CD4-positive, alpha-beta T cell (primary cell): Measurements from ENCODE around the gene RTL5. TPM values are rescaled to one million over a fixed set of nuclear protein-coding genes. Genes with fewer than 3 reads are reported as not detected.
A peak's percentile ranks its signal among the peaks of the same experiment; 100 is the strongest.

Experiments used
- ATAC-seq: fragments of 200-7000 bp; cut with Tn5 transposase; one replicate; pipeline ENCODE4 v1.10.0; 2022; ENCODE audit warnings: mild to moderate bottlenecking; ENCODE audit not compliant: poor library complexity
- CTCF ChIA-PET: fragments of 350-600 bp; sonication (Branson Sonifier 250); formaldehyde crosslinking; loops from one replicate; lab custom pipeline; 2021; ENCODE audit warnings: antibody characterized with exemption, inconsistent platforms; lab: Charles Lee
- POLR2A ChIA-PET: fragments of 350-600 bp; sonication (Branson Sonifier 250); formaldehyde crosslinking; loops from one replicate; lab custom pipeline; 2021; ENCODE audit warnings: antibody characterized with exemption, inconsistent platforms; lab: Charles Lee
- DNase-seq, 14 experiments: peaks; one replicate each; pipeline ENCODE4 v3.0.0-alpha.2; 2013 to 2020; ENCODE audit warnings: mixed read lengths in 2 of 14
- H3K27ac ChIP-seq, 2 donors: one replicate each; pipeline versions ENCODE4 v1.5.1 to v1.7.0; 2013; ENCODE audit warnings: low read length in 2 of 2, low read depth in 1 of 2, mild to moderate bottlenecking in 1 of 2
- H3K27me3 ChIP-seq, 2 experiments: 1 replicate in 1 of 2; 2 replicates in 1 of 2; pipeline versions ENCODE4 v1.6.1 to v1.7.0; 2013; ENCODE audit warnings: low read length in 2 of 2, control low read depth in 1 of 2, mild to moderate bottlenecking in 1 of 2, moderate library complexity in 1 of 2; ENCODE audit not compliant: insufficient read depth in 2 of 2, control insufficient read depth in 1 of 2
- H3K36me3 ChIP-seq: one replicate; pipeline ENCODE4 v1.6.1; 2013; ENCODE audit warnings: low read length, control low read depth; ENCODE audit not compliant: insufficient read depth
- H3K4me1 ChIP-seq: one replicate; pipeline ENCODE4 v1.6.1; 2013; ENCODE audit warnings: low read length, control low read depth; ENCODE audit not compliant: insufficient read depth
- H3K4me3 ChIP-seq: one replicate; pipeline ENCODE4 v1.5.1; 2013; ENCODE audit warnings: mild to moderate bottlenecking, low read length, moderate library complexity
- H3K9me3 ChIP-seq, 2 experiments: 1 replicate in 1 of 2; 2 replicates in 1 of 2; pipeline versions ENCODE4 v1.6.1 to v1.7.0; 2013; ENCODE audit warnings: low read length in 2 of 2, mild to moderate bottlenecking in 2 of 2, control low read depth in 1 of 2, moderate library complexity in 1 of 2; ENCODE audit not compliant: control insufficient read depth in 1 of 2, insufficient read depth in 1 of 2
- H3K27ac Mint-ChIP-seq: one replicate; pipeline ENCODE4 v1.8.0; 2020; ENCODE audit warnings: mixed read lengths
- H3K27me3 Mint-ChIP-seq: one replicate; pipeline ENCODE4 v1.8.0; 2021; ENCODE audit warnings: mixed read lengths
- H3K36me3 Mint-ChIP-seq: one replicate; pipeline ENCODE4 v1.8.0; 2021; ENCODE audit warnings: low read depth, mixed read lengths
- H3K4me1 Mint-ChIP-seq: one replicate; pipeline ENCODE4 v1.8.0; 2021; ENCODE audit warnings: low read depth, mixed read lengths
- H3K4me3 Mint-ChIP-seq: one replicate; pipeline ENCODE4 v1.8.0; 2020; ENCODE audit warnings: mild to moderate bottlenecking, mixed read lengths
- H3K9me3 Mint-ChIP-seq: one replicate; pipeline ENCODE4 v1.8.0; 2020; ENCODE audit warnings: mixed read lengths
- CTCF ChIP-seq: fragments of 200-600 bp; IDR thresholded peaks from one replicate; pipeline ENCODE4 v1.8.0; 2022; ENCODE audit warnings: antibody characterized with exemption, mild to moderate bottlenecking
- intact Hi-C, 2 experiments: fragments of 100-400 bp; cut with DNase I in 1 of 2; cut with micrococcal nuclease in 1 of 2; formaldehyde crosslinking; loops; one replicate each; pipeline versions ENCODE4 v1.15.1 to v1.9.0; 2023 to 2025; cut with DNase I, micrococcal nuclease
- total RNA-seq, 174 experiments: library from RNA in 2 of 174; stranded (reverse) in 2 of 174; gene quantifications; one replicate each; pipeline ENCODE4 v1.2.3 and lab custom pipeline; 2021 to 2026

RTL5 gene
- total RNA-seq, 2 experiments from 2014 or later, result 1.1 to 1.2 TPM

- H3K36me3 Mint-ChIP-seq, result no peaks in the 10 kb centered on the region
- H3K27ac ChIP-seq, result no peak overlapping the region
- ATAC-seq (no peak), DNase-seq (no peak)
- H3K4me3 ChIP-seq, result no peak overlapping the region
- peaks cover 7% of the 10 kb centered on the region for H3K36me3 ChIP-seq
- H3K9me3 ChIP-seq, result no peaks in the 10 kb centered on the region
- peaks cover 69% of the 10 kb centered on the region for H3K4me1 ChIP-seq
- H3K4me1 Mint-ChIP-seq, result peaks cover 26% of the 10 kb centered on the region
- H3K4me3 Mint-ChIP-seq, result no peak overlapping the region
- no peak for TF ChIP-seq CTCF
- intact Hi-C loops, result no loop called here
- H3K27ac Mint-ChIP-seq, result no peak overlapping the region
- H3K27me3 ChIP-seq, result no peaks in the 10 kb centered on the region
- ChIA-PET POLR2A (no interaction called here), CTCF (interaction anchor here (1.4 kb wide), 1 partner anchor 18 kb away, joined by 4 read pairs; no protein-coding TSS in a partner anchor)
- H3K27me3 Mint-ChIP-seq, result peaks cover 11% of the 10 kb centered on the region
- no peaks in the 10 kb centered on the region for H3K9me3 Mint-ChIP-seq
These were observed 23.0 kb downstream of the RTL5 start for GRCh38 chrX:72108666-72109065.

- H3K36me3 Mint-ChIP-seq, result no peaks in the 10 kb centered on the region
- no peak overlapping the region for H3K4me3 Mint-ChIP-seq
- intact Hi-C loops, result no loop called here
- POLR2A ChIA-PET, result no interaction called here
- H3K4me3 ChIP-seq, result no peak overlapping the region
- H3K9me3 ChIP-seq, result no peaks in the 10 kb centered on the region
- CTCF ChIA-PET, result interaction anchor here (0.8 to 1.4 kb wide), 4 partner anchors 18 to 90 kb away, joined by 3 to 4 read pairs (median 4); no protein-coding TSS in a partner anchor
- peak overlapping the region in 1 of 2 donors; percentile 22 for H3K27ac ChIP-seq
- ATAC-seq (no peak), DNase-seq (peak in 1 of 14 experiments; percentile 47)
- H3K9me3 Mint-ChIP-seq, result no peaks in the 10 kb centered on the region
- peaks cover 26% of the 10 kb centered on the region for H3K4me1 Mint-ChIP-seq
- peak overlapping the region; percentile 82 for H3K27ac Mint-ChIP-seq
- no peaks in the 10 kb centered on the region for H3K27me3 ChIP-seq
- peaks cover 7% of the 10 kb centered on the region for H3K36me3 ChIP-seq
- peaks cover 11% of the 10 kb centered on the region for H3K27me3 Mint-ChIP-seq
- peaks cover 69% of the 10 kb centered on the region for H3K4me1 ChIP-seq
- no peak for TF ChIP-seq CTCF
These were observed 23.7 kb downstream of the RTL5 start for GRCh38 chrX:72107841-72108595.

GRCh38 chrX:72107320-72107719, 24.4 kb downstream of the RTL5 start:
- no peak overlapping the region for H3K4me3 Mint-ChIP-seq
- no peaks in the 10 kb centered on the region for H3K9me3 ChIP-seq
- ChIA-PET CTCF (interaction anchor here (0.8 to 1.2 kb wide), 3 partner anchors 19 to 89 kb away, joined by 3 to 4 read pairs (median 3); no protein-coding TSS in a partner anchor), POLR2A (no interaction called here)
- H3K36me3 ChIP-seq, result peaks cover 7% of the 10 kb centered on the region
- DNase-seq (peak in 4 of 14 experiments; percentile 32 to 77 (median 52)), ATAC-seq (peak; percentile 27)
- no peak for TF ChIP-seq CTCF
- H3K36me3 Mint-ChIP-seq, result no peaks in the 10 kb centered on the region
- H3K27me3 ChIP-seq, result no peaks in the 10 kb centered on the region
- H3K27ac Mint-ChIP-seq, result peak overlapping the region; percentile 82
- no peak overlapping the region for H3K27ac ChIP-seq
- H3K9me3 Mint-ChIP-seq, result no peaks in the 10 kb centered on the region
- intact Hi-C loops, result no loop called here
- peaks cover 27% of the 10 kb centered on the region for H3K4me1 Mint-ChIP-seq
- H3K27me3 Mint-ChIP-seq, result peaks cover 11% of the 10 kb centered on the region
- H3K4me3 ChIP-seq, result no peak overlapping the region
- H3K4me1 ChIP-seq, result peaks cover 73% of the 10 kb centered on the region
